Immature natural killer cell (primary cell): ENCODE results near the gene MACROD2. TPM values are rescaled to one million over a fixed set of nuclear protein-coding genes. Genes with fewer than 3 reads are reported as not detected.

ENCODE experiments used
- DNase-seq, 3 donors: peaks; one replicate each; pipeline ENCODE4 v3.0.0; 2022; ENCODE audit warnings: mixed read lengths in 1 of 3
- H3K27ac Mint-ChIP-seq, 6 donors: one replicate each; pipeline ENCODE4 v1.8.0; 2020; ENCODE audit warnings: mixed read lengths in 6 of 6, mild to moderate bottlenecking in 5 of 6, inconsistent platforms in 4 of 6, moderate library complexity in 3 of 6
- H3K27me3 Mint-ChIP-seq, 3 donors: one replicate each; pipeline ENCODE4 v1.8.0; 2020 to 2021; ENCODE audit warnings: low read depth in 3 of 3, mild to moderate bottlenecking in 3 of 3, mixed read lengths in 3 of 3, moderate library complexity in 3 of 3, inconsistent platforms in 1 of 3
- H3K36me3 Mint-ChIP-seq, 3 donors: one replicate each; pipeline ENCODE4 v1.8.0; 2020; ENCODE audit warnings: mixed read lengths in 3 of 3, inconsistent platforms in 2 of 3, mild to moderate bottlenecking in 2 of 3
- H3K4me1 Mint-ChIP-seq, 2 donors: one replicate each; pipeline ENCODE4 v1.8.0; 2020; ENCODE audit warnings: inconsistent platforms in 2 of 2, mild to moderate bottlenecking in 2 of 2, mixed read lengths in 2 of 2, moderate library complexity in 1 of 2
- H3K4me3 Mint-ChIP-seq, 5 donors: one replicate each; pipeline ENCODE4 v1.8.0; 2020; ENCODE audit warnings: mild to moderate bottlenecking in 5 of 5, mixed read lengths in 5 of 5, inconsistent platforms in 3 of 5, moderate library complexity in 3 of 5
- H3K9me3 Mint-ChIP-seq, 6 donors: one replicate each; pipeline ENCODE4 v1.8.0; 2020; ENCODE audit warnings: mild to moderate bottlenecking in 6 of 6, mixed read lengths in 6 of 6, inconsistent platforms in 4 of 6, moderate library complexity in 3 of 6
- polyA plus RNA-seq, 3 donors: library from polyadenylated mRNA; unstranded; fragments of 300-500 nt; fragmentation: Illumina TruSeq; gene quantifications; one replicate each; pipeline ENCODE4 v1.2.3, GENCODE V29; 2021

The MACROD2 gene
- polyA plus RNA-seq, 3 donors from 2014 or later: not detected

DNA sequence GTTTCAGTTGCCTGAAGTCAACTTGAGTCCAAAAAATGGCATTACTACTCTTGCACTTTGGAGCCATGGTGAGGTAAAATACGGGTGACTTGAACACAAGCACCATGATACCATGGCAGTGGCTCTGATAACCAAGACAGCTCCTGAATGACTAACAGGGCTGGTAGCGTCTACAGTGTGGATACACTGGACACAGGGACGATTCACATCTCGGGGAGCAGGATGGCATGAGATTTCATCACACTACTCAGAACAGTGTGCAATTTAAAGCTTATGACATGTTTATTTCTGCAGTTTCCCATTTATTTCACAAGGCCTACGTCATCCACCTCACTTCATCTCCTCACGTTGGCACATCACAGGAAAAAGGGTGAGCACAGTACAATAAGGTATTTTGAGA lies 1627.1 kb downstream of the MACROD2 start:
- H3K27me3 Mint-ChIP-seq: peaks cover 0 to 2% (median 2%) of the 10 kb centered on the region in 3 donors
- H3K27ac Mint-ChIP-seq: no peak overlapping the region
- no peak for DNase-seq
- H3K9me3 Mint-ChIP-seq: peaks cover 0 to 9% (median 2%) of the 10 kb centered on the region in 6 donors
- H3K4me1 Mint-ChIP-seq: no peaks in the 10 kb centered on the region
- H3K4me3 Mint-ChIP-seq: no peak overlapping the region
- no peaks in the 10 kb centered on the region for H3K36me3 Mint-ChIP-seq

- no peak overlapping the region for H3K4me3 Mint-ChIP-seq
- no peak for DNase-seq
- no peaks in the 10 kb centered on the region for H3K36me3 Mint-ChIP-seq
- no peak overlapping the region for H3K27ac Mint-ChIP-seq
- no peaks in the 10 kb centered on the region for H3K4me1 Mint-ChIP-seq
- peaks cover 0 to 2% (median 2%) of the 10 kb centered on the region in 3 donors for H3K27me3 Mint-ChIP-seq
- H3K9me3 Mint-ChIP-seq: peaks cover 0 to 9% (median 2%) of the 10 kb centered on the region in 6 donors
These were observed 1627.9 kb downstream of the MACROD2 start for GRCh38 chr20:15623215-15623614.

- Mint-ChIP-seq H3K4me3 (no peak overlapping the region), H3K4me1 (no peaks in the 10 kb centered on the region), H3K36me3 (no peaks in the 10 kb centered on the region), H3K27me3 (peaks cover 0 to 4% (median 2%) of the 10 kb centered on the region in 3 donors), H3K9me3 (peaks cover 0 to 9% (median 2%) of the 10 kb centered on the region in 6 donors), H3K27ac (no peak overlapping the region)
- DNase-seq: no peak
These were observed 1630.7 kb downstream of the MACROD2 start for GRCh38 chr20:15625981-15626380.

DNA sequence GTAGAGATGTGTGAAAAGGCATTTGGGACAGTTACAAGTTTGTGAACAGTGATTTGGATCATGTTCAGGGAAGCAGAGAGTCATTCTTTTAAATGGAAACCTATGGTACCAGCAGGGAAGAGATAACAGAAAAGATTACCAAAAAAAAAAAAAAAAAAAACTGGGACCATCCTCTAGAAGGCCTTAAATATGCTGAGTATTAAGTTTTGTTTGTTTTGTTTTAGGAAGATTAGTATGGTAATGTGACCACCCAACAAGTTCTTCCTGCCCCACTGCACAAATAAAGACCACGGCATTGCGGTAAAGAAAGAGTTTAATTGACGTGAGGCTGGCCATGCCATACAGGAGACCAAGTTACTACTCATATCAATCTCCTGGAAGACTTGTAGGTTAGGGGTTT lies 1631.8 kb downstream of the MACROD2 start:
- Mint-ChIP-seq H3K27me3 (peaks cover 0 to 4% (median 2%) of the 10 kb centered on the region in 3 donors), H3K4me3 (no peak overlapping the region), H3K9me3 (peaks cover 0 to 8% (median 3%) of the 10 kb centered on the region in 6 donors), H3K4me1 (no peaks in the 10 kb centered on the region), H3K36me3 (no peaks in the 10 kb centered on the region), H3K27ac (no peak overlapping the region)
- DNase-seq: no peak

DNA sequence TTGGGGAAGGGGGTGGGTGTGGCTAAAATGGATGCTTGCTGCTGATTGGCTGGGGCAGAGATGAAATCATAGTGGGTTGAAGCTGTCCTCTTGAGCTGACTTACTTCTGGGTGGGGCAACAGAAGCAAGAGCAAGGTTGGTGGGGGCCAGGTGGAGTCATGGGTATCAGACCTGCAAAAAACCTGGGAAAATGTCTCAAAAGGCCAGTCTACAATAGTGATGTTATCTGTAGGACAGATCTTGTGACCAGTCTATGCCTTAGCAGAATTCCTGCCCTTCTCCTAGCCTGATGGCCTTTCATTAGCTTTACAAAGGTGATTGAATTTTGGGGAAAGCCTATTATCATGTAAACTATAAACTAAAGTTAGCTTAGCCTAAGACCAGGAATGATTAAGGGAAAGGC lies 1632.2 kb downstream of the MACROD2 start:
- peaks cover 0 to 8% (median 3%) of the 10 kb centered on the region in 6 donors for H3K9me3 Mint-ChIP-seq
- no peak overlapping the region for H3K4me3 Mint-ChIP-seq
- H3K36me3 Mint-ChIP-seq: no peaks in the 10 kb centered on the region
- no peak for DNase-seq
- no peaks in the 10 kb centered on the region for H3K4me1 Mint-ChIP-seq
- H3K27ac Mint-ChIP-seq: no peak overlapping the region
- H3K27me3 Mint-ChIP-seq: peaks cover 0 to 4% (median 2%) of the 10 kb centered on the region in 3 donors

DNA sequence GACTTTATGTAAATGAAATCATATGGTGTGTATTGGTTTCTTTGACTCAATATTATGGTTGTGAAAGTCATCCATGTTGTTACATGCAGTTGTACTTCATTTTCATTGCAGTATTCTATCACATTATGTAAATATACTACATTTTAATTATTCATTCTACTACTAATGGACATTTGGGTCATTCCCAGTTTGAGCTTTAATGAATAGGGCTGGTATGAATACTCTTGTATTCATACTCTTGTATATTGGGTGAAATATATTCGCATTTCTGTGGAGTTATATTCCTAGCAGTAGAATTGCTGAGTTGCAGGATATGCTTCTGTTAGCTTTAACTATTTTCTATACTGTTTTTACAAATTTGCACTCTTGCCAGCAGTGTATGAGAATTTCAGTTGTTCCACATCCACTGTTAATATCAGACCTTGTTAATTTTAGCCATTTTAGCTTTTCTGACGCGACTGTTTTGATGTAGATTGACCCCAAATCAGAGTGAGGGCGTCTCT lies 1633.6 kb downstream of the MACROD2 start:
- Mint-ChIP-seq H3K27ac (no peak overlapping the region), H3K36me3 (no peaks in the 10 kb centered on the region), H3K4me1 (no peaks in the 10 kb centered on the region), H3K27me3 (peaks cover 0 to 4% (median 2%) of the 10 kb centered on the region in 3 donors), H3K9me3 (peaks cover 0 to 8% (median 3%) of the 10 kb centered on the region in 6 donors), H3K4me3 (no peak overlapping the region)
- DNase-seq: no peak

GRCh38 chr20:15630360-15630759 lies 1635.0 kb downstream of the MACROD2 start:
- Mint-ChIP-seq H3K4me3 (no peak overlapping the region), H3K4me1 (no peaks in the 10 kb centered on the region), H3K27me3 (peaks cover 0 to 4% (median 2%) of the 10 kb centered on the region in 3 donors), H3K36me3 (no peaks in the 10 kb centered on the region), H3K27ac (no peak overlapping the region), H3K9me3 (peaks cover 0 to 8% (median 2%) of the 10 kb centered on the region in 6 donors)
- no peak for DNase-seq

GRCh38 chr20:15632680-15633079 lies 1637.4 kb downstream of the MACROD2 start:
- Mint-ChIP-seq H3K4me1 (no peaks in the 10 kb centered on the region), H3K27me3 (peaks cover 0 to 4% (median 3%) of the 10 kb centered on the region in 3 donors), H3K36me3 (no peaks in the 10 kb centered on the region), H3K27ac (no peak overlapping the region), H3K9me3 (peaks cover 0 to 4% (median under 1%) of the 10 kb centered on the region in 6 donors), H3K4me3 (no peak overlapping the region)
- DNase-seq: no peak

- peaks cover 0 to 6% (median 4%) of the 10 kb centered on the region in 6 donors for H3K9me3 Mint-ChIP-seq
- H3K36me3 Mint-ChIP-seq: no peaks in the 10 kb centered on the region
- no peak overlapping the region for H3K27ac Mint-ChIP-seq
- peaks cover 0 to 4% (median 3%) of the 10 kb centered on the region in 3 donors for H3K27me3 Mint-ChIP-seq
- DNase-seq: no peak
- no peaks in the 10 kb centered on the region for H3K4me1 Mint-ChIP-seq
- H3K4me3 Mint-ChIP-seq: no peak overlapping the region
These were observed 1638.8 kb downstream of the MACROD2 start for GRCh38 chr20:15634102-15634501.

DNA sequence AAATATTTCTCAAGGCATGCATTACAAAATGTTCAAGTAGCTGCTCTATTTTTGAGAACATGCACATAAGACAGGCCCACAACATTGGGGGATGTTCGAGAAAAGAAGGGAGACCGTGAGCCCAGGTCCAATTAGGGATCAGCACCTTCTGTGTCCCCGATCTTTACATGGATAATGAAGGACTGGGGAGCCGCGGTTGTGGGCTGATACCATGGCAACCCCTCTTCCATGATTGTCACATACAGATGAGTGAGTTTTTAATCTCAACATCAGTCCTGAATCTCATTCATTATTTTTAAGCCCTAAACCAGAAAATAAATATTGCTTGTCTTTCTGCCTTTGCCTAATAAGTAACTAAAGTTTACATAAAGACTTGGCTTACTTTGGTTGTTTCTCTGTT lies 1642.2 kb downstream of the MACROD2 start:
- Mint-ChIP-seq H3K9me3 (peaks cover 0 to 5% (median 2%) of the 10 kb centered on the region in 6 donors), H3K27me3 (peaks cover 0 to 3% (median 0%) of the 10 kb centered on the region in 3 donors), H3K4me3 (no peak overlapping the region), H3K27ac (no peak overlapping the region), H3K36me3 (no peaks in the 10 kb centered on the region), H3K4me1 (no peaks in the 10 kb centered on the region)
- no peak for DNase-seq

DNA sequence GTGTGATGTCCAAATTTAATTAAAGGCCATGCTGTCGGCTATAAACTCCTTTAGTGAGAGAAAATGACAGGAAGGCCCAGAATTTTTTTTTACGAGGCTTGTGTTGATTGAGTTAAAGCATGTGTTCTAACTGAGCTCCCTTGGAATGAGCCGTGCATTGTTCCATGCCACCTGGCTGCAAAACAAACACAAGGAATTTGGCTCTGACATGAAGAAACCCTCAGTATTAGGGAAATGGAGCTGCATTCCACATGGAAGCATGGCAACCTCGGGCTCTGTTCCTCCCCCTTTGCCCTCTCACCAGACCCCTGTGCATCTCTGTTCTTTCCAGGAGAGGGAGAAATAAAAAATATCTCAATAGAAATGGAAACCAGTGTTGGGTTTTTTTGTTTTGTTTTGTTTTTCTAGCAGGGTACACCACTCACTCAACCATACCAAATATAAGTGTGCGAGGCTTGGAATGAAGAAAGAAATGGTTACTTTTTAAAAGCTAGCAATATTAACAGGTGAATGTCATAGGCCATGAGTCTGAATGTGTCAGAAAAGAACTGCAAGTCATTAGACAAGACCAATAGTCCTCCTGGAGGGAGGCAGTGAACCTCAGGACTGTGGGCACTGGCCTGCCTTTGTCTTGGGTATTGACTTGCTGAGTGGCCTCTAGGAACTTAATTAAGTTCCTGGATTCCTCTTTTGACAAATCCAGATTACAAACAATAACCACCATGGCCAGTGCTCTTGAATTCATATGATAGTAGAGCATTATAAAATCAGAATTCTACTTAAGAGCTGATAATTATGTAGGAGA lies 1642.8 kb downstream of the MACROD2 start:
- Mint-ChIP-seq H3K27me3 (peaks cover 0 to 3% (median 0%) of the 10 kb centered on the region in 3 donors), H3K4me1 (no peaks in the 10 kb centered on the region), H3K9me3 (peaks cover 0 to 5% (median 2%) of the 10 kb centered on the region in 6 donors), H3K27ac (no peak overlapping the region), H3K36me3 (no peaks in the 10 kb centered on the region), H3K4me3 (no peak overlapping the region)
- DNase-seq: no peak

GRCh38 chr20:15638816-15639215 lies 1643.5 kb downstream of the MACROD2 start:
- H3K4me1 Mint-ChIP-seq: no peaks in the 10 kb centered on the region
- H3K9me3 Mint-ChIP-seq: peaks cover 0 to 5% (median 2%) of the 10 kb centered on the region in 6 donors
- H3K36me3 Mint-ChIP-seq: no peaks in the 10 kb centered on the region
- no peak overlapping the region for H3K27ac Mint-ChIP-seq
- no peak overlapping the region for H3K4me3 Mint-ChIP-seq
- no peak for DNase-seq
- H3K27me3 Mint-ChIP-seq: peaks cover 0 to 3% (median 0%) of the 10 kb centered on the region in 3 donors

DNA sequence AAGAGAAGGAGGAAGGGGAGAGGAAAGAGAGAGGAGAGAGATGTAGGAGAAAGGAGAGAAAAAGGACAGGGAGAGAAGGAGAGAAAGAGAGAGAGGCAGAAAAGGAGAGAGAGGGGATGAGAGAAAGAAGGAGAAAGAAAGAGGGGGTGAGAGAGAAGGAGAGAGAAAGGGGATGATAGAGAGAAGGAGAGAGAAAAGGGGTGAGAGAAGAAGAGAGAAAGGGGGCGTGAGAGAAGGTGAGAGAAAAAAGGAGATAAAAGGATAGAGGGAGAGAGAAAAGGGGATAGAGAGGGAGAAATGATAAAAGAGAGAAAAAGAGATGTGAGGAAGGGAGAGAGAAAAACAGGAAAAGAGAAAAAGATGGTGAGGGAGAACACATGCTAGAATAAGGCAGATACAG lies 1644.5 kb downstream of the MACROD2 start:
- H3K9me3 Mint-ChIP-seq: peaks cover 0 to 5% (median 2%) of the 10 kb centered on the region in 6 donors
- no peak for DNase-seq
- H3K27me3 Mint-ChIP-seq: peaks cover 0 to 3% (median 0%) of the 10 kb centered on the region in 3 donors
- H3K4me1 Mint-ChIP-seq: no peaks in the 10 kb centered on the region
- no peak overlapping the region for H3K4me3 Mint-ChIP-seq
- H3K36me3 Mint-ChIP-seq: no peaks in the 10 kb centered on the region
- no peak overlapping the region for H3K27ac Mint-ChIP-seq

GRCh38 chr20:15642109-15642508 lies 1646.8 kb downstream of the MACROD2 start:
- Mint-ChIP-seq H3K4me3 (no peak overlapping the region), H3K4me1 (no peaks in the 10 kb centered on the region), H3K36me3 (no peaks in the 10 kb centered on the region), H3K27ac (no peak overlapping the region), H3K27me3 (peaks cover 0 to under 1% (median 0%) of the 10 kb centered on the region in 3 donors), H3K9me3 (peaks cover 0 to 5% (median 1%) of the 10 kb centered on the region in 6 donors)
- no peak for DNase-seq
